ENCODE data around the gene RCL1.
"Not testable (repeated sequence)": the region's sequence is repeated elsewhere in the genome, so short reads cannot be mapped to it uniquely, and the experiment has no call there.

Gene RCL1

DNA sequence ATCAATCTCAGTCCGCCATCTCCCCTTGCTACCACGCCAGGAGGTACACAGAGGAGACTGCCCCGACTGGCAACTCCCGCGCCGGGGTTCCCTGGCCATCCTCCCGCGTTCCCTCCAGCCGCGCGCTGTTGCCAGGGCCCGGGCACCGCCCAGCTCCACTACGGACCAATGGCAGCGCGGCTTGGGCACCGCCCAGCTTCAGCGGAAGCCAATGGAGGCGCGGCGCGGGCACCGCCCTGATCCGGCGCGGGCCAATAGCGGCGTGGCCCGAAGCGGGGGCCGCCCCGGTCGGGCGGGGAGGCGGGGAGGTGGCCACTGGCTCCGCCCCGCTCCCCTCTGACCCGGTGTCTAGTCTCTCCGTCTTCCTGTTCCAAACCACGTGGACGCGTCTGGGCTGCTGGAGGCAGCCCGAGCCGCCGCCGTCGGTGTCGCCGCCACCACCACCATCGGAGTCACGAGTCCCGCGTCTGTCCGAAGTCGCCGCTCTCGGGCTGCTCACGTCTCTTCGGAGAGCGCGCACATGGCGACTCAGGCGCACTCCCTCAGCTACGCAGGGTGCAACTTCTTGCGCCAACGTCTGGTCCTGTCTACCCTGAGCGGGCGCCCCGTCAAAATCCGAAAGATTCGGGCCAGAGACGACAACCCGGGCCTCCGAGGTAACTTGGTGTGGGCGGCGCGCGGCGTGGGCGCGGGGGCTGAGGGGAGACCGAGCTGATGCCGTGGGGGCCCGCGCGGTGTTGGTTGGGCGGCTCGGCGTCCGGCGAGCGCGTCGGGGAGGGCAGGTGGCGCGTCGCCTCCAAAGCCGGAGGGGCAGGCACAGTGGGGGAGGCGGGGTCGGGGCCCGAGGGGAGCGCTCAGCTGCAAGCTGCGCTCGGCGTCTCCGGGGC lies at the start of gene RCL1:
RCL1 (plus strand) TSS at position 373 of the 887 bp plus-strand sequence; CDS start at position 521, 148 bp downstream.
- no peak for FAIRE-seq

DNA sequence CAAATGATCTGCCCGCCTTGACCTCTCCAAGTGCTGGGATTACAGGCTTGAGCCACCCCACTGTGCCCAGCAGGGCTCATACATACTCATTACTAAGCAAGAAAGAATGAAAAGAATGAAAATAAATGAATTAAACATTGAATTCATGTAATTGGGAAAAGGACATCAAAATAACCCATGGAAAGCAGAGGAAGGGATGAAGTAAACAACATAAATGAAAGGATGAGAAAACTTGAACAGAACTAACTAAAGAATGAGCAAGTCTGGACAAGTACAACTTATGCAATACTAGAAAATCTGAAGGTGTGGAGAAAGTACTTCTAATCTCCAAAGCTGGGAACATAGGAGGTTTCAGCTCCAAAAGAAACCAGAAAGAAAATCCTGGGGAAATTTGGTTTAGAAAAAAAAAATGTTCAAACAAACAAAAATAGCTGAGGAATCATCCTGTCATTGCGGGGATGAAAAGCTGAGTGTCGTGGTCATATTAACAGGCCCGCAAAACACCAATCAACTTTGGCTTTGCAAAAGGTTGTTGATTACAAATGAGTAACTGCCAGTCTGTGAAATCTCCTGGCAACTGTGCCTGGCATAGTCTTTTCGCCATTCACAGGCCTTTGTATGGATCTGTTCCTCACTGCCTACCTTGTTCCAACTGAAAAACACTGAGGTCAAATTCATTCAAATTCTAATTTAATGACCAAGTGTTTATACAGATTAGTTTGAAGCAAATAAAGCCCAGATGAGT lies 49.4 kb upstream of the RCL1 start:
- FAIRE-seq, result no peak

DNA sequence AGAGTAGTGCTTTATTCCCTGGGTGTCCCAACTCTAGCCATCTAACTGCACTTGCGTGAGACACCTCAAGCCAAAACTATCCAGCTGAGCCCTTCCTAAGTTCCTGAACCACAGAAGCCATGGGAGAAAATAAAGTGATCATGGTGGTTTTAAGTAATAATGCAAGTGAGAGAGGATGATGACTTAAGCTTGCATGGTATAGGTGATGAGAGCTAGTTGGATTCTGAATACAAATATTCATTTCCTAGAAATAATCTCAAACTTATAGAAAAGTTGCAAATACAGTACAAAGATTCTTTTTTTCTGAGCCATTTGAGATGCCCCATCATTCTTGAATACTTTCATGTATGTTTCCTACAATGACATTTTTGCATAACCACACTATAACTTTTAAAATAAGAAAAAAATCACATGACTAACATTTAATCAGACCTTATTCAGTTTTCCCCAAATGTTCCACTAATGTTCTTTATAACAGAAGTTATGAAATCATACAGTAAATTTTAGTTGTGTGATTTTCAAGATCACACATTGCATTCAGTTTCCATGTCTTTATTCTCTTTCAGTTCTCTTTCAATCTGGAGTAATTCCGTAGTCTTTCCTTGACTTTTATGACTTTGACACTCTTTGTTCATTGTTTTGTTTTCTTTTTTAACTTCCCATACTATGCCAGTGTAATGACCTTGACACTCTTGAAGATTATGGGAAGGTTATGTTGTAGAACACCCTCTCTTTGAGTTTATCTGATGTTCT lies 46.3 kb upstream of the RCL1 start:
- no peak for FAIRE-seq

GRCh38 chr9:4748612-4749011 lies 44.1 kb upstream of the RCL1 start:
- no peak for FAIRE-seq

- FAIRE-seq, result peak; percentile 84
Observed at GRCh38 chr9:4750023-4750673, 42.6 kb upstream of the RCL1 start.

DNA sequence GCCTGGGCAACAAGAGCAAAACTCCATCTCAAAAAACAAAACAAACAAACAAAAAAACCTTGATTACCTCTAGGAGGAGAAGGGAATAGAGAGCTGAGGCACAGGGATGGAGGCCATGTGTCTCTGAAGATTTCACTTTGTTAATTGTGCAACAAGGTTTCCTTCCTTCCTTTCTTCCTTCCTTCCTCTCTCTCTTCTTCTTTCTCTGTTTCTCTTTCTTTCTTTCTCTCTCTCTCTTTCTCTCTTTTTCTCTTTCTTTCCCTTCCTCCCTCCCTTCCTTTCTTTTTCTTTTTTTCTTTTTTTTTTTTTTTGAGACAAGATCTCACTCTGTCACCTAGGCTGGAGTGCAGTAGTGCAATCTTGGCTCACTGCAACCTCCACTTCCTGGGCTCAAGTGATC lies 38.2 kb upstream of the RCL1 start:
- FAIRE-seq, result not testable (repeated sequence)

DNA sequence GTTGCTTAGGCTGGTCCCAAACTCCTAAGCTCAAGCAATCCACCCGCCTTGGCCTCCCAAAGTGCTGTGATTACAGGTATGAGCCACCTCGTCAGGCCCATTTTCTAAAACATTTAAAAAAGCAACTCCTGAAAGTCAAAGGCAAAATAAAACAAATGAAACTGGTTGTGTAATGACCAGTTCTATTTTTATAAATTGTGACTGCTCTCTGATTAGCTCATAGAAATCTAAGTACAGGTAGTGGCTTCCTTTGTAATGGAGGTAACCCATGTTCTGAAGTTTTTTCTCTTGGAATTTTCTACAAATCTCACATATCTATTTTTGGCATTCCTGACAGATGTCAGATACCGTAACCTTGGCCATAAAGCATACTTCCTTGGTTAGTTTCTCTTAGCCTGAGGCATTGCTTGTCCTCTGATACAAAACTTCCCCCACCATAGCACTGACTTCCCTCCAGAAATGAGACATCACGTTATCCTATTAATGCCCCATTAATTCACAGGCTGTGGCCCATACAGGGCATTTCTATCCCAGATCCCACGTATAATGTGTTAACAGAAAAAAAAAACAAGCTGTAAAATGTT lies 37.6 kb upstream of the RCL1 start:
- FAIRE-seq, result no peak

DNA sequence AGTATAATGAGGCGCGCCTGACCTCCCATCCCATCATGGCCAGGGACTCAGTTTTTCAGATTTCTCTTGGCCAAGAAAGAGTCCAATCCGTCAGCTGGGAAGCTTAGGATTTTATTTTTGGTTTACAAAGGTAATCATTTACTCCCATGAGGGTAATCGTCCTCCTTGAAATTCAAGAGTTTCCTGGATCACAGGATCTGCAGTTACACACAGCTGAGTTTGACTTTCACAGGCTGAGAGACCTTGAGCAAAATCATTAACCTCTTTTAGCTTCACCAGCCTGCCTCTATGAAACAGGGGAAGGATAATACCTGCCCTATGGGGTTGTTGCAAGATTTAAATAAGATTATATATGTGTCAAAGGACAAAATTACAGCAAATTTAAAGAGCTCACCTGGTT lies 36.3 kb upstream of the RCL1 start:
- FAIRE-seq, result no peak

DNA sequence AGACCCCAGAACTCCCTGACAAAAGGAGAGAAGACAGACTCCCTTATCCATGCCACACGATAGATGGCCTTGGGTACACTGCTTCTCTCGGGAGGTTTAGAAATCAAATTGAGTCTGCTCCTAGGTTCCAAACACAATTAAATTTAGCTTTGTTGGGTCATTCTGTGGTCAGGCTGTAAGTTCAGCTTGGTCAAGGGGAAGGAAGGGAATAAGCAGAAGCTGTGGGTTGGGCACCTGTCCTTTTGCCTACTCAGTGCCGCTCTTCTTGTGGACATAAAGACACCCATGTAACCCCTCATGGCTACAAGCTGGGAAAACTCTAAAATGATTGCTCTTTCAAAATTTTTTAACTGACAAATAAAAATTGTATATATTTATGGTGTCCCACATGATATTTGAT lies 32.6 kb upstream of the RCL1 start:
- no peak for FAIRE-seq

DNA sequence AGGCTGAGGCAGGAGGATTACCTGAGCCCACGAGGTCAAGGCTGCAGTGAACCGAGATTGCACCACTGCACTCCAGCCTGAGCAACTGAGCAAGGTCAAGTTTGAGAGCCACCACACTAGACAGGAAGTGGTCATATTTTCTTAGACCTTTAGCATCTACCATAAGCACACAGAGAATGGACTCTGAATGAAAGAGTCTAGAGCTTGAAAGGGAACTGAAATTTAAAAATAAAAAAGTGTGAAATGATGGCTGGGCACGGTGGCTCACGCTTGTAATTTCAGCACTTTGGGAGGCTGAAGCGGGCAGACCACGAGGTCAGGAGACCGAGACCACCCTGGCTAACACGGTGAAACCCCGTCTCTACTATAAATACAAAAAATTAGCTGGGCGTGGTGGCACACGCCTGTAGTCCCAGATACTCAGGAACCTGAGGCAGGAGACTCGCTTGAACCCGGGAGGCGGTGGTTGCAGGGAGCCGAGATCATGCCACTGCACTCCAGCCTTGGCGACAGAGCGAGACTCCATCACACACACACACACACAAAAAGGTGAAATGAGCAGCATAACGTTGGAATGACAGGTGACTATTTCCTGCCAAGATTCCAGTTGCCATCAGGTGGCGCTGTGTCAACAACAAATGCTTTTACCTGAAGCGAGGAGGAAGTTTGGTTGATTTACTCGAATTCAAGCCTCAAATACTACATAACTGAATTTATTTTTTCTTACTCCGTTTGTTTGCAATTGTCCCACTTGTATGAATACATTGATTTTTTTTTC lies 30.4 kb upstream of the RCL1 start:
- peak; percentile 56 for FAIRE-seq

GRCh38 chr9:4762886-4763541 lies 29.7 kb upstream of the RCL1 start:
- no peak for FAIRE-seq

- FAIRE-seq, result no peak
Observed at GRCh38 chr9:4764033-4764432, 28.7 kb upstream of the RCL1 start.

DNA sequence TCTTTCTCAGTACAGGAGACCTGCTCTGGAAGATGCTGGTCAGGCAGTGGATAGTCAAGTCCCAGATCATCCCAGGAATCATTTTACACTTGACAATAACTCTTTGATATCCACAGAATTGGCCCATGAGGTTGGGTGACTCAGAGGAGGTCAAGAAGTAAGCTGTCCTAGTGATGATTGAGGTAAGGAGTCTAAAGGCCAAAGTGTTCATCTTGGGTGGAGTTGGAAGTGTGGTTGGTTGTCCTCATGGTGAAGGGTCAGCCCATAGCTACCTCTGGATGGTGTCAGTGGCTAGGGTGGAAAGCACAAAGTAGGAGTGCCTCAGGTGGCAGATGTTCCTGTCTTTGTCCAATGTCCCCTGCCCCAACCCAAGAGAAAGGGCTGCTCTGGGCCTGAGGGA lies 24.1 kb upstream of the RCL1 start:
- no peak for FAIRE-seq

DNA sequence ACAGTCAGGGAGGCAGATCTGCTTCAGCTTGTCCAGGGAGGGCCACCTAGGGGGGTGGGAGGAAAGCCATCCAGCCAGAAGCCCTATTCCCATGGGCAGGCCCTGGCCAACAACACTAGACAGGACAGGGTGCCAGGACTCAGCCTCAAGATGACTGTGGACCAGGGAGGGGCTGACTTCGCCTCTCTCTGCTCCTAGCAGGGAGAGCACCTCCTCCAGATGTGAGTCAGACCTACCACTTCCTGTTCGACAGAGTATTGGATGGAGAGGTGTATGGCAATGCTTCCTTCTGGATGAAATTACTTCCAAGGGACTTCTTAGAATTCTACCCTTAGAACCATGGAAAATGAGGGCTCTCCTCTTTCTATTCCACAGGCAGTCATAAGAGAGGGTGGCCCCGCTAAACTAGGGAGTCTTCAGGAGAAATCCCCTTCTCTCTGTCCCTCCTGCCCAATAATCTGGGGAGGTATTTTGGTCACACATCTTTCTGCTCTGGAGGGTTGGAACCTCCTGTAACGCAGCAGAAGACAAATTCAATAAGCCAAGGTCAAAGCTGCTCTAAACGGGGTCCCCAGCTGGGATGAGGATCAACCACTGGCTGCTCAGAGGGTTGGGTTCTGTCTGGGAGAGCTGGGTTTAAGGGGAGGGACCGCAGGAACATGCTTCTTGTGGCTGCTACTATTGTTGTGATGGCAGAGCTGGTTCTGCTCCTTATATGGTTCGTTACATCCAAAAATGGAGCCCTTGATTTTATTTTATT lies 23.2 kb upstream of the RCL1 start:
- FAIRE-seq, result no peak

DNA sequence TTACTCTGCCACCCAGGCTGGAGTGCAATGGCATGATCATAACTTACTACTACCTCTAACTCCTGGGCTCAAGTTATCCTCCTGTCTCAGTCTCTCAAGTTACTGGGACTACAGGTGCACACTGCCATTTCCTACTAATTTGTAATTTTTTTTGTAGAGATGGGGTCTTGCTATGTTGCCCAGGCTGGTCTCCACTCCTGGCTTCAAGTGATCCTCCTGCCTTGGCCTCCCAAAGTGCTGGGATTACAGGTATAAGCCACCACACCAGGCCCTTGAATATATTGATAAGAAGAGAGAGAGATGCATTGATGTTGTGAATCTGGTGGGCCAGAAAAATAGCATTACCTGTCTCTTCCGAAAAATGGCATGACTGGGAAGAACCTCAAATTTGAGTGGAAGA lies 21.0 kb upstream of the RCL1 start:
- FAIRE-seq, result no peak

DNA sequence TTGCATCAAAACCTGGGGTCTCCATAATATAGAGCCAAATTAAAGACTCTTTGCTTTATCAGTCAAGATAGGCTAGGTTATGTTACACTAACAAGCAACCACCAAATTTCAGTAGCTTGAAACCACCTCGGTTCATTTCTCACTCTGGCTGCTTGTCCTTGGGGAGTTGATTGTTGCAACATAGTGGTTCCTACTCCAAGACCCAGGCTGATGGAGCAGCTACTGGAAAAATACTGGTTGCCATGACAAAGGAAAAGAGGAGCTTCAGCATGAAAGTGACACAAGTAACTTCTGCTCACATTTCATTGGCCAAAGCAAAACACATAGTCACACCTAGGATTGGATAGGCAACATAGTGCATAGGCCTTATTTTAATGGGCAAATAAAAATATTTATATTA lies 18.5 kb upstream of the RCL1 start:
- FAIRE-seq, result no peak

DNA sequence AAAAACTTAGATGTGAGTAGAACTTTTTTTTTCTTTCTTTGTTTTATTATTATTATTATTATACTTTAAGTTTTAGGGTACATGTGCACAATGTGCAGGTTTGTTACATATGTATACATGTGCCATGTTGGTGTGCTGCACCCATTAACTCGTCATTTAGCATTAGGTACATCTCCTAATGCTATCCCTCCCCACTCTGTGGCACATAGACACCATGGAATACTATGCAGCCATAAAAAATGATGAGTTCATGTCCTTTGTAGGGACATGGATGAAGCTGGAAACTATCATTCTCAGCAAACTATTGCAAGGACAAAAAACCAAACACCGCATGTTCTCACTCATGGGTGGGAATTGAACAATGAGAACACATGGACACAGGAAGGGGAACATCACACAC lies 17.8 kb upstream of the RCL1 start:
- FAIRE-seq, result not testable (repeated sequence)

DNA sequence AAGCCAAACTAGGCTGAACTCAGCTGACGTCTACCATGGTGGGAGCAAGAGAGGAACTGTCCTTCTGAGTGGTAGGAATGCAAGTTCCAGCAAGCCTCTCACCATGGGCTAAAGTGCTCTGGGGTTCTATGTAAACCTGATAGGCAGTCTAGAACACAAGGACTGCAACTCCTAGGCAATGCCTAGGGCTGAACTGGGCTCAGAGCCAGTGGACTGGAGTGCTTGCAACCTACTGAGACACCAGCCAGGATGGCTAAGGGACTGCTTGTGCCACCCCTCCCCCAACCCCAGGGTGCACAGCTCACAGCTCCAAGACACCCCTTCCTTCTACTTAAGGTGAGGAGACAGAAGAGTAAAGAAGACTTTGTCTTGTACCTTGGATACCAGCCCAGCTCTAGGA lies 12.1 kb upstream of the RCL1 start:
- no peak for FAIRE-seq

GRCh38 chr9:4781408-4781807 lies 11.3 kb upstream of the RCL1 start:
- FAIRE-seq, result no peak

DNA sequence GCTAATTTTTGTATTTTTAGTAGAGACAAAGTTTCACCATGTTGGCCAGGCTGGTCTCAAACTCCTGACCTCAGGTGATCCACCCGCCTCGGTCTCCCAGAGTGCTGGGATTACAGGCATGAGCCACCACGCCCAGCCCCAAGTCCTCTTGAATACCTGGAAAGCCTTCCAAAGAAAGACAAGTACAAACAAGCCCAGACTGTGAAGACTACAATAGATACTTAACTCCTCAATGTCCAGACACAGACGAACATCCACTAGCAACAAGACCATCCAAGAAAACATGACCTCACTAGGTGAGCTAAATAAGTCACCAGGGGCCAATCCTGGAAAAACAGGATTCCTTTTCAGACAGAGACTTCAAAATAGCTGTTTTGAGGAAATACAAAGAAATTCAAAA lies 9.6 kb upstream of the RCL1 start:
- not testable (repeated sequence) for FAIRE-seq

Data from TTC549 (cell line).